Measurements from ENCODE around the gene ZCRB1. TPM values are rescaled to one million over a fixed set of nuclear protein-coding genes. Genes with fewer than 3 reads are reported as not detected.
A peak's percentile ranks its signal among the peaks of the same experiment; 100 is the strongest.

Gene ZCRB1, protein sequence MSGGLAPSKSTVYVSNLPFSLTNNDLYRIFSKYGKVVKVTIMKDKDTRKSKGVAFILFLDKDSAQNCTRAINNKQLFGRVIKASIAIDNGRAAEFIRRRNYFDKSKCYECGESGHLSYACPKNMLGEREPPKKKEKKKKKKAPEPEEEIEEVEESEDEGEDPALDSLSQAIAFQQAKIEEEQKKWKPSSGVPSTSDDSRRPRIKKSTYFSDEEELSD
- 10 to 100 TPM; 36.5 to 79.7 (median 45.9) TPM for total RNA-seq

DNA sequence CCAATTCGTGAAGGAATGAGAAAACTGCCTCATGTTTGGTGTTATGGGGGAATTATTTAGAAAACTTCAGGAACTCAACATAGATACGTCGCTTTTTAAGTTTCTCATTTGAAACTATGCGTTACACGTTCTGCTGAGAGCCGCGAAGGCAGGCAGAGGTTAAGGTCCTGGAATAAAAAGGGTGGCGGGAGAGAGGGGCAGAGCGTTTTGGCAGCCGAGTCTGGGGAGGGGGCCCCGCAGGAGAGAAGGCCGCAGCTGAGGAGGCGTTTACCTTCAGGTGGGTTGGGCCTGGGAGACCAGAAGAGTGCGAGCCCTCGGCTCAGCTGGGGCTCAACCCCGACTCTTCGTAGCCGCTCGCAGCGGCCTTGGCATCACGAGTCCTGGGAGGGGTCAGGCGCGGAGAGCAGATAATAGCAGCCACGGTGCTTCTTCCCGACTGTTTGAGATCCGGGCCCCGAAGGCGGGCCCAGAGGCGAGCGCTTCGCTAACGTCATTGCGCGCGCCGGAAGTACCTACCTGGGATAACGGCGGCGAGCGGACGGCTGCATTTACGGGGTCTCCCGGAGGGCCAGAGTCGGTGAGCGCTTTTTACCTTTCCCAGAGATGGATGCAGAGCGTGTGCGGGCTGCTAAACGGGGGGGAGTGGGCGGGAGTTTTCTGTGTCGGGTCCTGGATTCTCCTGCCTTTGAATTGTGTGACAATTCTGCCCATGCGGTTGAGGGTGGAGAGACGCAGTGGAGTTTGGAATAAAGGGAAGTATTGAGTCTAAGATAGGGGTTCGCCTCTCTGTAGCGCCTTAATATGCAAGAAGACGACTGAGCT, at the start of gene ZCRB1, which contains the start of gene PPHLN1:
TSS of gene ZCRB1 (minus strand) at position 442 of the 822 bp plus-strand sequence. CDS start 1,992 bp downstream, outside the sequence.
TSS of gene PPHLN1 (plus strand) at position 515 of the 822 bp plus-strand sequence. CDS start 9,736 bp downstream, outside the sequence.
- Histone ChIP-seq H3K36me3 (peaks cover 0 to 17% of the 10 kb centered on the region in 2 donors), H3K27me3 (no peaks in the 10 kb centered on the region), H3K9me3 (no peaks in the 10 kb centered on the region), H3K4me3 (peak within 1 kb of the TSS; percentile 61 to 67), H3K27ac (peak within 1 kb of the TSS; percentile 67 to 90 (median 88)), H3K4me1 (peaks cover 11 to 43% (median 12%) of the 10 kb centered on the region in 3 donors)
- TF ChIP-seq POLR2A (IDR thresholded peaks at IDR 0.05) (peak in 1 of 2 donors; percentile 62), POLR2AphosphoS5 (IDR thresholded peaks at IDR 0.05) (peak; percentile 82), EP300 (IDR thresholded peaks at IDR 0.05) (no peak)
- TF ChIP-seq, protein P1, sequence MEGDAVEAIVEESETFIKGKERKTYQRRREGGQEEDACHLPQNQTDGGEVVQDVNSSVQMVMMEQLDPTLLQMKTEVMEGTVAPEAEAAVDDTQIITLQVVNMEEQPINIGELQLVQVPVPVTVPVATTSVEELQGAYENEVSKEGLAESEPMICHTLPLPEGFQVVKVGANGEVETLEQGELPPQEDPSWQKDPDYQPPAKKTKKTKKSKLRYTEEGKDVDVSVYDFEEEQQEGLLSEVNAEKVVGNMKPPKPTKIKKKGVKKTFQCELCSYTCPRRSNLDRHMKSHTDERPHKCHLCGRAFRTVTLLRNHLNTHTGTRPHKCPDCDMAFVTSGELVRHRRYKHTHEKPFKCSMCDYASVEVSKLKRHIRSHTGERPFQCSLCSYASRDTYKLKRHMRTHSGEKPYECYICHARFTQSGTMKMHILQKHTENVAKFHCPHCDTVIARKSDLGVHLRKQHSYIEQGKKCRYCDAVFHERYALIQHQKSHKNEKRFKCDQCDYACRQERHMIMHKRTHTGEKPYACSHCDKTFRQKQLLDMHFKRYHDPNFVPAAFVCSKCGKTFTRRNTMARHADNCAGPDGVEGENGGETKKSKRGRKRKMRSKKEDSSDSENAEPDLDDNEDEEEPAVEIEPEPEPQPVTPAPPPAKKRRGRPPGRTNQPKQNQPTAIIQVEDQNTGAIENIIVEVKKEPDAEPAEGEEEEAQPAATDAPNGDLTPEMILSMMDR (IDR thresholded peaks at IDR 0.05), result peak in 2 of 4 experiments; percentile 23 to 31
- WGBS, 2 donors (ENCODE audit: low coverage in 1 of 2), result 1 to 2% methylated on average over 19 to 21 of the region's 55 CpGs
- ATAC-seq, result peak; percentile 95

DNA sequence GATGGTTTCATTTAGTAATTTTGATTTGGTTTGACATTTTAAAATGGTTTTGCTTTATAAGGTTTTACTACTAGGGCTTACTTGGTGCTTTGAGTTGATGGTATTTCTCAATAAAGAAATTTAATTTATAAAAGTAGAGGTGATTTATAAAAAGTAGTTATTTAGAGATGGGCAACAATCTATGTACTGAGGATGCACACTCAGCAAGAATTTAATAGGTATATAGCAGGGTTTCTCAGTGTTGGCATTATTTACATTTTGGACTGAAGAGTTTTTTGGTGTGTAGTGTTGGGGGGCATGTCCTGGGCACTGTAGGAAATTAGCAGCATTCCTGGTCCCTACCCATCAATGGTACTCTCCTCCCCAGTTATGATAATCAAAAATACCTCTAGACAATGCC, 47.8 kb upstream of the ZCRB1 start:
- Histone ChIP-seq H3K4me3 (no peak overlapping the region), H3K9me3 (no peaks in the 10 kb centered on the region), H3K4me1 (no peaks in the 10 kb centered on the region), H3K27me3 (no peaks in the 10 kb centered on the region), H3K27ac (no peak overlapping the region), H3K36me3 (peaks cover 0 to 31% of the 10 kb centered on the region in 2 donors)
- ATAC-seq, result no peak
- TF ChIP-seq, protein P1 (IDR thresholded peaks at IDR 0.05), result no peak
- TF ChIP-seq POLR2AphosphoS5 (IDR thresholded peaks at IDR 0.05) (no peak), EP300 (IDR thresholded peaks at IDR 0.05) (no peak), POLR2A (IDR thresholded peaks at IDR 0.05) (no peak)

DNA sequence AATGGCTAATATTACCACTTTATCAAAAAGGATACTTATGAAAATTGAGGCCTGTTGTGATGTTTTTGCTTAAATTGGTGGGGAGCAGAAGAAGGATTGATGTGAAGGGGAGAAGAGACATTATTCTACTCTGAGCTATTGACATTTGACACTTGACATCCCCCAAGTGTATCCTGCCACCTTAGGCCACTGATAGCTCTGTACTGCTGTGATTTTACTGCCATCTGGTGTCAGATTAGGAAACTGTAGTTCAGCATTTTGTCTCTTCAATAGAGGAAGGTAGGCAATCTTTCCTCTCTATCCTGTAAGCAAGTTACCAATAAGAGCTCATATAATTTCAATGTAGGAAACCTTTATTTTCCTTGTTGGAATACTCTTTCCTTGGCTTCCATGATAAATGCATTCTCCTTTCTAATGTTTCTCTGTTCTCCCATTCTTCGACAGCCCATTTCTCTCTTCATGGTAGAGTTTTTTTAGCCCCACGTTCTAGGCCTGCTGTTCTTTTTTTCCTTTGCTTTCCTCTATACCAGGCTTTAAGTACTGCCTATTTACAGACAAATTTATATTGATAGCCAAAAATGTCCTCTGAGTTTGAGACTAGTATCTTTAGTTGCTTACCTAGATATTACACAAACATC, 46.4 kb upstream of the ZCRB1 start:
- H3K36me3 ChIP-seq, result peaks cover 0 to 27% of the 10 kb centered on the region in 2 donors
- no peak overlapping the region for H3K4me3 ChIP-seq
- no peak for ATAC-seq
- WGBS, 2 donors (ENCODE audit: low coverage in 1 of 2), result 66% methylated on average over 2 of the region's 2 CpGs; no CpG with 5 or more reads in 1 of the 2 donors
- no peaks in the 10 kb centered on the region for H3K27me3 ChIP-seq
- H3K27ac ChIP-seq, result no peak overlapping the region
- H3K9me3 ChIP-seq, result no peaks in the 10 kb centered on the region
- no peaks in the 10 kb centered on the region for H3K4me1 ChIP-seq
- TF ChIP-seq, protein P1 (IDR thresholded peaks at IDR 0.05), result peak; percentile 34 to 65 (median 48)
- TF ChIP-seq POLR2AphosphoS5 (IDR thresholded peaks at IDR 0.05), result no peak

DNA sequence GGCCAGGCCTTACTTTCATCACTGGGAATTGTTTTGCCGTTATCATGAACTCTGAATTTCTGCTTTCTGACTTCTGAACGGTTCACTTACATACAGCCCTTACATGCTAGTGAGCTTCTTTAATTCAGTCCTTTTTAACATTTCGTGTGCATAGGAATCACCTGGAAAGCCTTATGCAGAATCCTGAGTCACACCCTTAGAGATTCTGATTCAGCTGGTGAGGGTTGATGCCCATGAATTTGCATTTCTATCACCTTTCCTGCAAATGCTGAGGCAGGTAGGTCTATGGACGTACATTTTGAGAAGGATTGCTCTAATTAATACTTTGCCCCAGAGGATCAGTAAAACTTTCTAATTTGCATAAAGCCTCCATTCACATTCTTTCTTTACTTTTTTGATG, 44.1 kb upstream of the ZCRB1 start:
- no peak for TF ChIP-seq POLR2A (IDR thresholded peaks at IDR 0.05)
- TF ChIP-seq, protein P1 (IDR thresholded peaks at IDR 0.05), result no peak
- no peak for TF ChIP-seq EP300 (IDR thresholded peaks at IDR 0.05)
- TF ChIP-seq POLR2AphosphoS5 (IDR thresholded peaks at IDR 0.05), result no peak
- H3K27me3 ChIP-seq, result no peaks in the 10 kb centered on the region
- WGBS, 2 donors (ENCODE audit: low coverage in 1 of 2), result 77 to 89% methylated on average over 4 of the region's 4 CpGs

More for the DNA sequence above, 44.1 kb upstream of the ZCRB1 start:
- Histone ChIP-seq H3K36me3 (peaks cover 0 to 5% of the 10 kb centered on the region in 2 donors), H3K4me1 (no peaks in the 10 kb centered on the region), H3K27ac (no peak overlapping the region), H3K4me3 (no peak overlapping the region), H3K9me3 (no peaks in the 10 kb centered on the region)
- no peak for ATAC-seq
